Measurements from ENCODE around the gene DYNLT1.
"Not testable (repeated sequence)": the region's sequence is repeated elsewhere in the genome, so short reads cannot be mapped to it uniquely, and the experiment has no call there.

DNA sequence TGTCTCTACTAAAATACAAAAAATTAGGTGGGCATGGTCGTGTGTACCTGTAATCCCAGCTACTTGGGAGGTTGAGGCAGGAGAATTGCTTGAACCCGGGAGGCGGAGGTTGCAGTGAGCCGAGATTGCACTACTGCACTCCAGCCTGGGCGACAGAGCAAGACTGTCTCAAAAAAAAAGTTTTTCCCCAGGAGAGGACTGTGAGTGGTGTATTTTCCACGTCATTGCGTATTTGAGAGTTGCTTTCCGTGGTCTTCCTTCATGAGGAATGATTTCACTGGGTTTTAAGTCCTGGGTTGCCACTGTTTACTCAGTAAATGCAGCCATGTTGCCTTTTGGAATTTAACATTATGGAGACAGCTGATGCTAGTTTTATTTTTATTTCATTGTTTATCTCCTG lies 27.6 kb upstream of the DYNLT1 start:
- TF ChIP-seq, protein P1, sequence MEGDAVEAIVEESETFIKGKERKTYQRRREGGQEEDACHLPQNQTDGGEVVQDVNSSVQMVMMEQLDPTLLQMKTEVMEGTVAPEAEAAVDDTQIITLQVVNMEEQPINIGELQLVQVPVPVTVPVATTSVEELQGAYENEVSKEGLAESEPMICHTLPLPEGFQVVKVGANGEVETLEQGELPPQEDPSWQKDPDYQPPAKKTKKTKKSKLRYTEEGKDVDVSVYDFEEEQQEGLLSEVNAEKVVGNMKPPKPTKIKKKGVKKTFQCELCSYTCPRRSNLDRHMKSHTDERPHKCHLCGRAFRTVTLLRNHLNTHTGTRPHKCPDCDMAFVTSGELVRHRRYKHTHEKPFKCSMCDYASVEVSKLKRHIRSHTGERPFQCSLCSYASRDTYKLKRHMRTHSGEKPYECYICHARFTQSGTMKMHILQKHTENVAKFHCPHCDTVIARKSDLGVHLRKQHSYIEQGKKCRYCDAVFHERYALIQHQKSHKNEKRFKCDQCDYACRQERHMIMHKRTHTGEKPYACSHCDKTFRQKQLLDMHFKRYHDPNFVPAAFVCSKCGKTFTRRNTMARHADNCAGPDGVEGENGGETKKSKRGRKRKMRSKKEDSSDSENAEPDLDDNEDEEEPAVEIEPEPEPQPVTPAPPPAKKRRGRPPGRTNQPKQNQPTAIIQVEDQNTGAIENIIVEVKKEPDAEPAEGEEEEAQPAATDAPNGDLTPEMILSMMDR (IDR thresholded peaks at IDR 0.05): not testable (repeated sequence)
- not testable (repeated sequence) for TF ChIP-seq POLR2A (IDR thresholded peaks at IDR 0.05; ENCODE audit: low read depth); EP300 (IDR thresholded peaks at IDR 0.05)
